HG03575 (cell line): ENCODE measurements around the gene ZDHHC7.
"Not testable (repeated sequence)": the region's sequence is repeated elsewhere in the genome, so short reads cannot be mapped to it uniquely, and the experiment has no call there.

Source experiments
- ATAC-seq: cut with Tn5 transposase; IDR thresholded peaks from one replicate; pipeline ENCODE4 v1.9.1; 2021; ENCODE audit not compliant: unreplicated experiment, insufficient number of reproducible peaks, low FRiP score; ENCODE audit errors: extremely low read depth

Gene ZDHHC7

DNA sequence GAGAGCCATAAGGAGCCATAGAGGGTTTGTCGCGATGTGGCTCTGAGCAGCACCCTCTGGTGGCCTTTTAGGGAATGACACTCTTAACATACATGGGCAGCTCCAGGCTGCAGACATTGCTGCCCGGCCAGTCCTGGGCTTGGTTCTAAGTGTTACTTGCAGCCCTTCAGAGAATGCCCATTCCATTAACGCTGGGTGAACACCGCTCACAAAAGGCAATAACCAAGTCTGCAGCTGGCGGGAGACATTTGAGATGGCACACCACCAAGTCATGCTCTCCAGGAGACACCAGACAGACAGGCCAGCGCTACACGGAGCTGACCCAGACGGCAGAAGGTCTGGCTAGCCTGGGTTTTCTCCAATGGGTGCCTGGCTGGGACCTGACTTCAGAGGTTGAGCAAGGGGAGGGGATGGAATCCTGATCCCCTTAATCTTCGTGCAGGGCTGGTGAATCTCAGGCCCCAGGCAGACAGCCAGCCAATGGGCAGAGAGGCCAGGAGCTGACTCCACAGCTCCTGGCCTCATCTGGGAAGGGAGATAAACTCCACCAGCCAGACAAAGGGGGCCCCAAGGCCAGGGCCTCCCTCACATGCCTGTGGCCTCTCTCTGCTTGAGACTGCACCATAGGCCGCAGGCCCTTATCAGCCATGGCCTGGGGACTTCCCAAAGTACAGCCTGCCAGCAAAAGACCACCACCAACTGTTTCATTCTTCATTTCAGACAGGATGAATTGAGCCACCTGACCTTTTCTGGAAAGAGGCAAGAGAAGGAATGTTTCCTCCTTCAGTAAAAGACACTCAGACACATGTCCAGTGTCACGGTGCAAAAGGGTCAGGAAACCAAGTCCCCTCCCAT lies 58.8 kb downstream of the ZDHHC7 start:
- ATAC-seq: no peak

DNA sequence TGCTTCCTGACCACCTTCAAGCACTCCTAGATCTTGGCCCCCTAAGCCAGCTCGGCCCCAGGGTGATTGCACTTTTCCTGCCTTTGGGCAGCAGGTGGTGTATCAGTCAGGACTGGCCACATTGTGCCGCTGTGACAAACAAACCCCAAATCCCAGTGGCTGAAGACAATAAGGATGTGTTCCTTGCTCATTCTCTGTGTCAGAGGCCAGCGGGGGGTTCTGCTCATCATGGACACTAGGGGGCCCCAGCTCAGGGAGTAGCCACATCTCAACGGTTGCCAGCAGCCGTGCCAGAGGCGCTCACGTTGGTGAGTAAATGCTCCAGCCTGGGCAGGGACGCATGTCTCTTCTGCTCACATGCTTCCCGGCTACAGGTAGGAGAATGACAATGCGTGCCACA lies 60.4 kb downstream of the ZDHHC7 start:
- no peak for ATAC-seq

- no peak for ATAC-seq
These were observed 61.4 kb downstream of the ZDHHC7 start for GRCh38 chr16:84949772-84950436.

DNA sequence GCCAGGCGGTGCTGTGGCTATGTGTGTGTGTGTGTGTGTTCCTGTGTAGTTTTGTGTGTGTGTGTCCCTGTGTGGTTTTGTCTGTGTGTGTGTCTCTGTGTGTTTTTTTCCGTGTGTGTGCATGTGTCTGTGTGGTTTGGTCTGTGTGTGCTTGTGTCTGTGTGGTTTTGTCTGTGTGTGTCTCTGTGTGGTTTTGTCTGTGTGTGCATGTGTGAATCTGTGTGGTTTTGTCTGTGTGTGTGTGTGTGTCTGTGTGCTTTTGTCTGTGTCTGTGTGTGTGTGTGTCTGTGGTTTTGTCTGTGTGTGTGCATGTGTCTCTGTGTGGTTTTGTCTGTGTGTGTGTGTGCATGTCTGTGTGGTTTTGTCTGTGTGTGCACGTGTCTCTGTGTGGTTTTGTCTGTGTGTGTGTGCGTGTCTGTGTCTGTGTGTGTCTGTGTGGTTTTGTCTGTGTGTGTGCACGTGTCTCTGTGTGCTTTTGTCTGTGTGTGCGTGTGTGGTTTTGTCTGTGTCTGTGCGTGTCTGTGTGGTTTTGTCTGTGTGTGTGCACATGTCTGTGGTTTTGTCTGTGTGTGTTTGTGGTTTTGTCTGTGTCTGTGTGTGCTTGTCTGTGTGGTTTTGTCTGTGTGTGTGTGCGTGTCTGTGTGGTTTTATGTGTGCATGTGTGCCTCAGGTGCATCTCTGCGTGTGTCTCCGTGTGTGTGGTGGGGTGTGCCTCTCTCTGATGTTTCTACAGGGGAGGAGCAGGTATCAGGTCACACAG lies 62.3 kb downstream of the ZDHHC7 start:
- ATAC-seq: no peak

DNA sequence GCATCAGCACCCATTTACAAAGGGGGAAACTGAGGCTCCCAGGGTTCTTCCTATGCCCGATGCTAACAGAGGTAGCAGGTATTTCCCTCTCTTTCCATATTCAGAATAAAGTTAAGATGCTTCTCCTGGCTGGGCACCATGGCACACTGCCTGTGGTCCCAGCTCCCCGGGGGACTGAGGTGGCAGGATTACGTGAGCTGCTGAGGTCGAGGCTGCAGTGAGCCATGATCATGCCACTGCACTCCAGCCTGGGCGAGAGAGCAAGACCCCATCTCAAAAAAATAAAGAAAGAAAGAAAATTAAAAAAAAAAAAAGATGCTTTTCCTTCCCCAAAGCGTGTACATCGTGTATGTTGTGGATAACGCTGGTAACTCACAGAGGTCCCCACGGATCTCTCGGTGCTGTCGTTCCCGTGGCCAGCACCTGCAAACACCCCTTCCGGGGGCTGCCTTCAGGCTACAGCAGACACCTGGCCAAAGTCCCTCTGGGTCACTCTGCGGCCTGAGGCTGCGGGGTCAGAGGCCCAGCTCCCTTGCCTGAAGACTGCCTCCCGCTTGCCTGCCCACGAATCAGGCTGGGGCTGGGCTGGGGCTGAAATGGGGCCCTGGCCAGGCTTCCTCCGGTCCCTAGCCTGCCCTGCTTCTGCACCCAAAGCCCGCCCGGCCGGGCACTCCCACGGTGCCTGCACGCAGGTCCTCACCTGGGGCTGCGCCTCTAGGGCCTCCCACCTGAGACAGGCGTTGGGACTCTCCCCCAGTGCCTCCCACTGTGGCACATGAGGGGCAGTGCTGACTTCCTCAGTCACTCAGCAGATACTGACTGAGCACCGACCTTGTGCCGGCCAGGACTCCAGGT lies 63.1 kb downstream of the ZDHHC7 start:
- ATAC-seq: no peak

- ATAC-seq: no peak
These were observed 64.3 kb downstream of the ZDHHC7 start for GRCh38 chr16:84947022-84947421.

- ATAC-seq: no peak
These were observed 67.7 kb downstream of the ZDHHC7 start for GRCh38 chr16:84943620-84944019.

- no peak for ATAC-seq
These were observed 68.5 kb downstream of the ZDHHC7 start for GRCh38 chr16:84942786-84943185.

- no peak for ATAC-seq
These were observed 69.4 kb downstream of the ZDHHC7 start for GRCh38 chr16:84941921-84942320.

- ATAC-seq: no peak
These were observed 70.4 kb downstream of the ZDHHC7 start for GRCh38 chr16:84940670-84941551.

DNA sequence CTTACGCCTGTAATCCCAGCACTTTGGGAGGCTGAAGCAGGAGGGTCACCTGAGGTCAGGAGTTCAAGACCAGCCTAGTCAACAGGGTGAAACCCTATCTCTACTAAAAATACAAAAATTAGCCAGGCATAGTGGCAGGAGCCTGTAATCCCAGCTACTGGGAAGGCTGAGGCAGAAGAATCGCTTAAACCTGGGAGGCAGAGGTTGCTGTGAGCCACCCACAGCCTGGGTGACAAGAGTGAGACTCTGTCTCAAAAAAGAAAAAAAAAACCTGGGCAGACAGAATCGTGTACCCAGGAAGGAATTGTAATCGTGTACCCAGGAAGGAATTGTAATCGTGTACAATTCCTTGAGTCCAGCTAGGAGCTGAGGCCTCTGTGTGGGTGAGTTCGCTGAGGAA lies 72.7 kb downstream of the ZDHHC7 start:
- ATAC-seq: not testable (repeated sequence)

DNA sequence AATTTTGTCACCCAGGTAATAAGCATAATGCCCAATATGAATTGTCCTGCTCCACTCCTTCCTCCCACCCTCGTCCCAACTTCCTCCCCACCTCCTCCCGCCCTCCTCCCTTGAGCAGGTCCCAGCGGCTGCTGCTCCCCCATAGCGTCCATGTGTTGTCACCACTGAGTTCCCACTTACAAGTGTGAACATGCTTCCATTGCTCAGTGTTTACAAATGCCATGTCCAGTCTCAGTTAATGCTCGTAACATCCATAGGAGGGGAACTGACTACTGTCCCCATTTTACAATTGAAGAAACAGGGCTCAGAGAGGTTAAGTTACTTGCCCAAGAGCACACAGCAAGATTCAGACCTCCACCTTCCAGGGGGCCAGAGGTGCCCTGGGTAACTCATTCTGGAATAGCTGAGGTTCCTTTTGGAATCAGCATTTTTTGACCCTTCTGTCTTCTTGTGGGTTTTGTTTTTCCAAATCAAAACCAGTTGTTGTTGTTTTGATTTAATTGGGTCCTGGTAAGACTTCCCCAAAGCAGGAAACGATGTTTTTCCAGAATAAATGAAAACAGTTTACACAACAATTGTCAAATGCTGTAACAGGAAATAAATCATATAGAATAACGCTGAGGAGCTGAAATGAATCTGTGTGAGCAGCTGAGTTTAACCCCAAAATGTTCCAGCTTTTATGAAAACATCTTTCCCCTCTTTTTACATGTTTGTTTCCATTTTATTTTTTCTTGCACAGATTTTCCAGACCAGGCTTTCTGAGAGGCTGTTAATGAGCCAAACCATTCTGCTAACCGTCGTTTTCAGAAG lies 73.9 kb downstream of the ZDHHC7 start:
- no peak for ATAC-seq

GRCh38 chr16:84933774-84934631 lies 77.3 kb downstream of the ZDHHC7 start:
- no peak for ATAC-seq

GRCh38 chr16:84932681-84933080 lies 78.7 kb downstream of the ZDHHC7 start:
- no peak for ATAC-seq

GRCh38 chr16:84931506-84931905 lies 79.8 kb downstream of the ZDHHC7 start:
- no peak for ATAC-seq

DNA sequence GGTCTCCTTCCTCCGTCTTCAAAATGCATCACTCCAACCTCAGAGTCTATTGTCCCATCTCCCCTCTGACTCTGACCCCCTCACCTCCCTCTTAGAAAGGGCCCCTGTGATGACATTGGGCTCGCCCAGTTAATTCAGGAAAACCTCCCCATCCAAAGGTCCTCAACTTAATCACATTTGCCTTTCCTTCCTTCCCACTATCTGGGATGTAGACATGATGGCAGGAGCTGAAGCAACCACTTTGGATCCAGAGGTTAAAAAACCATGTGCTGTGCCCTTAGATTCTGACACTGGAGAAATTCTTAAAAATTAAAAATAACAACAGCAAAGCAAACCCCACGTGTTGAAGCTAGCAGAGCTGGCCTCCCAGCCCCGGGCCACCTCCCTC lies 80.2 kb downstream of the ZDHHC7 start:
- ATAC-seq: no peak
